Measurements from ENCODE around the gene MARCHF6. TPM values are rescaled to one million over a fixed set of nuclear protein-coding genes. Genes with fewer than 3 reads are reported as not detected.

The MARCHF6 gene
- polyA plus RNA-seq, 1 of the 3 experiments (the other 2 are of a cell fraction): 52.4 TPM

DNA sequence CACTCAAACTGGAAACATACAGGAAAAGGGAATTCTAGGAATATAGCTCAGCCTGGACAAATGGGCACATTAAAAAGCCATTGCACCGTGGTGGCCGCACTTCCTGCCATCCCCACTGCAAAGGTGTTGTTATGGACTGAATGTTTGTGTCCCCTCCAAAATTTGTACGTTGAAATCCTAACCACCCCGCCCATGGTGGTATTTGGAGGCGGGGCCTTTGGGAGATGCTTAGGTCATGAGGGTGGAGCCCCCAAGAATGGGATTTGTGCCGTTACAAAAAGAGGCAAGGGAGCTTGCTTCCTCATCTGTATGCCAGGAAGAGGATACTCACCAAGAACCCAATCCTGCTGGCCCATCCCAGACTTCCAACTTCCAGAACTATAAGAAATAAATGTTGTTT lies 44.7 kb upstream of the MARCHF6 start:
- H3F3A ChIP-seq (replicated peaks; ENCODE audit: insufficient read depth): peaks cover 10% of the 10 kb centered on the region
- POLR2A ChIA-PET: no interaction called here
- H3K9ac ChIP-seq: no peak overlapping the region
- H3K4me1 ChIP-seq (ENCODE audit: control insufficient read depth in 1 of 2, insufficient read depth in 2 of 2, low read depth in 1 of 2, low read length in 1 of 2): peaks cover 10 to 17% of the 10 kb centered on the region in 2 experiments; a peak in 2 of 4 replicates
- H3K27me3 ChIP-seq (ENCODE audit: insufficient read depth): no peaks in the 10 kb centered on the region
- no peak overlapping the region for H3K27ac ChIP-seq (ENCODE audit: low read depth in 2 of 2, low read length in 1 of 2)
- no peak overlapping the region for H2AFZ ChIP-seq (ENCODE audit: low read depth)
- H3K36me3 ChIP-seq (replicated peaks in 1 of 2; ENCODE audit: control insufficient read depth in 1 of 2, insufficient read depth in 2 of 2, low read length in 1 of 2): no peaks in the 10 kb centered on the region
- no peak overlapping the region for H3K4me3 ChIP-seq (ENCODE audit: low read depth in 2 of 2, low read length in 1 of 2)
- no peaks in the 10 kb centered on the region for H3K9me3 ChIP-seq
- H4K20me1 ChIP-seq (ENCODE audit: insufficient read depth): no peaks in the 10 kb centered on the region
- no peak overlapping the region for H3K4me2 ChIP-seq
- peaks cover 4% of the 10 kb centered on the region; the same call in 1 of the 2 replicates for H3K79me2 ChIP-seq (ENCODE audit: insufficient read depth)
- 97% methylated on average over 4 of the region's 6 CpGs for WGBS (ENCODE audit: low lambda C conversion rate)
- no peak for DNase-seq
- TF ChIP-seq ELF1 (IDR thresholded peaks at IDR 0.05): no peak
- no peak for TF ChIP-seq FOXJ3 (CRISPR knock-in tag; IDR thresholded peaks at IDR 0.05)
- no peak for TF ChIP-seq PBX3 (IDR thresholded peaks at IDR 0.05)
- TF ChIP-seq TEAD4 (IDR thresholded peaks at IDR 0.05; ENCODE audit: borderline replicate concordance, insufficient read depth): no peak
- no peak for TF ChIP-seq POLR2AphosphoS5 (IDR thresholded peaks at IDR 0.05; ENCODE audit: low read depth, low read length)
- TF ChIP-seq CHD2 (IDR thresholded peaks at IDR 0.05; ENCODE audit: low read length, partially characterized antibody): no peak
- no peak for TF ChIP-seq JUND (IDR thresholded peaks at IDR 0.05)
- TF ChIP-seq GATA2 (CRISPR knock-in tag; IDR thresholded peaks at IDR 0.05): no peak
- no peak for TF ChIP-seq SIN3A (IDR thresholded peaks at IDR 0.05; ENCODE audit: borderline replicate concordance, low read depth, low read length)
- no peak for TF ChIP-seq FOSL2 (IDR thresholded peaks at IDR 0.05; ENCODE audit: borderline replicate concordance, low read depth)
- no peak for TF ChIP-seq NFIC (IDR thresholded peaks at IDR 0.05; ENCODE audit: borderline replicate concordance)
- TF ChIP-seq MEF2A (IDR thresholded peaks at IDR 0.05; ENCODE audit: borderline replicate concordance, low read depth): no peak
- TF ChIP-seq RFX5 (IDR thresholded peaks at IDR 0.05; ENCODE audit: low read length): no peak
- TF ChIP-seq, protein P1, sequence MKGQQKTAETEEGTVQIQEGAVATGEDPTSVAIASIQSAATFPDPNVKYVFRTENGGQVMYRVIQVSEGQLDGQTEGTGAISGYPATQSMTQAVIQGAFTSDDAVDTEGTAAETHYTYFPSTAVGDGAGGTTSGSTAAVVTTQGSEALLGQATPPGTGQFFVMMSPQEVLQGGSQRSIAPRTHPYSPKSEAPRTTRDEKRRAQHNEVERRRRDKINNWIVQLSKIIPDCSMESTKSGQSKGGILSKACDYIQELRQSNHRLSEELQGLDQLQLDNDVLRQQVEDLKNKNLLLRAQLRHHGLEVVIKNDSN (IDR thresholded peaks at IDR 0.05; ENCODE audit: borderline replicate concordance, low read depth): no peak
- no peak for TF ChIP-seq RAD21 (IDR thresholded peaks at IDR 0.05; ENCODE audit: low read length)
- no peak for TF ChIP-seq SMC3 (IDR thresholded peaks at IDR 0.05; ENCODE audit: low read depth, low read length)
- CTCF ChIA-PET: interaction anchor here (3.5 kb wide), 1 partner anchor 25 kb away, joined by 14 read pairs; no protein-coding TSS in a partner anchor
- H3K9me2 ChIP-seq: no peaks in the 10 kb centered on the region

DNA sequence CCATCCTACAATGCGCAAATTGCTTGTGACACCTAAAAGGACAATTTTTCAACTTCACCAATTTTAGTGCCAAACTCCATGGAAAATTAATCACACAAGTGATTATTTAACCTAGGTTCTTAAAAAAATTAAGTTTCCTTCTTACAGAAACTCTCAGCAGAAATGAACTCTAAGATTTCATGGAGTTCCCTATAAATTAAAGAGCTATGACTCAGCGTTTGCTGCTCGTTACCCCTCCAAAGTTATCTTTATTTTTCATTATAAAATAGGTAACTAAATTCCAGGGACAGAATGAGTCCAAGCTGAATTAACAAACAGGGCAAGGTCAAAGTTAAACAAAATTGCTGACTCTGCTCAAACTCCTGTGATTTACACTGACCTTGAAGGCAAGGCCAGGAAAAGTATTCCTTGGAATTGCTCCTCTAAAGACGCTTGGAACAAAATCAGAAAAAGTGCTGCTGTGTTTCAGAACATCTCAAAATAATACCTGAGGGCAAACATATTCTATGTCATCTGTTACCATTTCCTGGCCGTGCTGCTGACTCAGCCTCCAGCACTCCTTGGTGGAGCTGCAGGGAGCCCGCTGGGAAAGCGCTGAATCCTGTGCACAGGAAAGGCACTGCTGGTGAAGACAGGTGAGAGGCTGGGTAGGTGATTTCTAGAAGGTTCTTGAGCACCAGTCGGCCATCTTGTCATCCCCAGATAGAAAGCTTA lies 43.3 kb upstream of the MARCHF6 start:
- H2AFZ ChIP-seq (ENCODE audit: low read depth): peak overlapping the region; percentile 61; the same call in 1 of the 2 replicates
- no peak overlapping the region for H3K9ac ChIP-seq
- H3K27ac ChIP-seq (ENCODE audit: low read depth in 2 of 2, low read length in 1 of 2): peak overlapping the region in 1 of 2 experiments; percentile 39; a peak in 3 of 4 replicates
- H4K20me1 ChIP-seq (ENCODE audit: insufficient read depth): no peaks in the 10 kb centered on the region
- no peak for DNase-seq
- H3K36me3 ChIP-seq (replicated peaks in 1 of 2; ENCODE audit: control insufficient read depth in 1 of 2, insufficient read depth in 2 of 2, low read length in 1 of 2): no peaks in the 10 kb centered on the region
- no peaks in the 10 kb centered on the region for H3K27me3 ChIP-seq (ENCODE audit: insufficient read depth)
- peaks cover 10 to 14% of the 10 kb centered on the region in 2 experiments; a peak in 2 of 4 replicates for H3K4me1 ChIP-seq (ENCODE audit: control insufficient read depth in 1 of 2, insufficient read depth in 2 of 2, low read depth in 1 of 2, low read length in 1 of 2)
- WGBS (ENCODE audit: low lambda C conversion rate): 53% methylated on average over 8 of the region's 8 CpGs
- no peak overlapping the region for H3K4me3 ChIP-seq (ENCODE audit: low read depth in 2 of 2, low read length in 1 of 2)
- peaks cover 10% of the 10 kb centered on the region for H3F3A ChIP-seq (replicated peaks; ENCODE audit: insufficient read depth)
- H3K9me3 ChIP-seq: no peaks in the 10 kb centered on the region
- H3K4me2 ChIP-seq: peak overlapping the region; percentile 53
- peaks cover 4% of the 10 kb centered on the region; the same call in 1 of the 2 replicates for H3K79me2 ChIP-seq (ENCODE audit: insufficient read depth)
- H3K9me2 ChIP-seq: no peaks in the 10 kb centered on the region
- CTCF ChIA-PET: no interaction called here
- POLR2A ChIA-PET: no interaction called here
- no peak for TF ChIP-seq RCOR1 (IDR thresholded peaks at IDR 0.05; ENCODE audit: low read length)
- peak; percentile 41; the same call in 1 of the 2 replicates for TF ChIP-seq FOSL2 (IDR thresholded peaks at IDR 0.05; ENCODE audit: borderline replicate concordance, low read depth)
- TF ChIP-seq, protein P1 (IDR thresholded peaks at IDR 0.05; ENCODE audit: borderline replicate concordance, low read depth): no peak
- no peak for TF ChIP-seq EP300 (IDR thresholded peaks at IDR 0.05; ENCODE audit: borderline replicate concordance in 1 of 2, low read depth in 1 of 2, low read length in 1 of 2)
- TF ChIP-seq GATA2 (CRISPR knock-in tag; IDR thresholded peaks at IDR 0.05): no peak
- TF ChIP-seq ELF1 (IDR thresholded peaks at IDR 0.05): no peak
- no peak for TF ChIP-seq MEF2A (IDR thresholded peaks at IDR 0.05; ENCODE audit: borderline replicate concordance, low read depth)
- TF ChIP-seq EZH2phosphoT487 (IDR thresholded peaks at IDR 0.05; ENCODE audit: borderline replicate concordance, low read depth): no peak
- no peak for TF ChIP-seq REST (IDR thresholded peaks at IDR 0.05; ENCODE audit: low read depth, low read length)
- no peak for TF ChIP-seq NFIC (IDR thresholded peaks at IDR 0.05; ENCODE audit: borderline replicate concordance)
- TF ChIP-seq SIN3A (IDR thresholded peaks at IDR 0.05; ENCODE audit: borderline replicate concordance, low read depth, low read length): no peak
- TF ChIP-seq RAD21 (IDR thresholded peaks at IDR 0.05; ENCODE audit: low read length): no peak
- TF ChIP-seq RFX5 (IDR thresholded peaks at IDR 0.05; ENCODE audit: low read length): peak; percentile 64; the same call in 1 of the 2 replicates

Data from SK-N-SH (cell line).